ENCODE data around the gene PIR. TPM values are rescaled to one million over a fixed set of nuclear protein-coding genes. Genes with fewer than 3 reads are reported as not detected.

Gene PIR
- total RNA-seq (not detected), polyA plus RNA-seq (under 1 TPM in 1 of 4 donors, not detected in 3; 0.14 TPM)

- H3K27ac Mint-ChIP-seq = peak within 1 kb of the TSS in 1 of 3 donors; percentile 20
- no peaks in the 10 kb centered on the region for H3K36me3 ChIP-seq (ENCODE audit: control insufficient read depth, insufficient read depth, low read length)
- peaks cover 0 to 9% (median 1%) of the 10 kb centered on the region in 4 donors for H3K4me1 Mint-ChIP-seq
- H3K27me3 ChIP-seq (ENCODE audit: control insufficient read depth, insufficient read depth, low read length) = no peaks in the 10 kb centered on the region
- H3K9me3 ChIP-seq (ENCODE audit: control insufficient read depth in 2 of 2, low read length in 2 of 2) = no peaks in the 10 kb centered on the region
- peak in 2 of 3 donors; percentile 3 to 59 for DNase-seq
- H3K27me3 Mint-ChIP-seq = peaks cover 10% of the 10 kb centered on the region
- peak within 1 kb of the TSS in 3 of 4 donors; percentile 21 to 76 (median 65) for H3K4me3 Mint-ChIP-seq
- no peak within 1 kb of the TSS for H3K4me3 ChIP-seq (ENCODE audit: low read depth, low read length)
- H3K36me3 Mint-ChIP-seq = no peaks in the 10 kb centered on the region
- no peak within 1 kb of the TSS for H3K27ac ChIP-seq (ENCODE audit: insufficient read depth, low read length, poor library complexity, severe bottlenecking)
- no peaks in the 10 kb centered on the region for H3K9me3 Mint-ChIP-seq
- H3K4me1 ChIP-seq (ENCODE audit: control insufficient read depth, insufficient read depth, low read length, poor library complexity, severe bottlenecking) = peaks cover 4% of the 10 kb centered on the region
- peak; percentile 39 to 52 for ATAC-seq (ENCODE audit: low read depth in 2 of 2)
Observed at GRCh38 chrX:15493118-15493962, at the start of gene PIR. TSS of gene PIR (minus strand) at chrX:15493333. CDS start at chrX:15491257, 2,076 bp downstream.

GRCh38 chrX:15530318-15530717, 37.2 kb upstream of the PIR start:
- ATAC-seq (ENCODE audit: low read depth in 2 of 2) (no peak), DNase-seq (no peak)
- H3K9me3 Mint-ChIP-seq = no peaks in the 10 kb centered on the region
- Histone ChIP-seq H3K4me1 (ENCODE audit: control insufficient read depth, insufficient read depth, low read length, poor library complexity, severe bottlenecking) (no peaks in the 10 kb centered on the region), H3K9me3 (ENCODE audit: control insufficient read depth in 2 of 2, low read length in 2 of 2) (no peaks in the 10 kb centered on the region), H3K27me3 (ENCODE audit: control insufficient read depth, insufficient read depth, low read length) (no peaks in the 10 kb centered on the region), H3K36me3 (ENCODE audit: control insufficient read depth, insufficient read depth, low read length) (no peaks in the 10 kb centered on the region), H3K27ac (ENCODE audit: insufficient read depth, low read length, poor library complexity, severe bottlenecking) (no peak overlapping the region), H3K4me3 (ENCODE audit: low read depth, low read length) (no peak overlapping the region)
- no peaks in the 10 kb centered on the region for H3K27me3 Mint-ChIP-seq
- H3K27ac Mint-ChIP-seq = no peak overlapping the region
- no peaks in the 10 kb centered on the region for H3K4me1 Mint-ChIP-seq
- no peaks in the 10 kb centered on the region for H3K36me3 Mint-ChIP-seq
- no peak overlapping the region for H3K4me3 Mint-ChIP-seq

- no peaks in the 10 kb centered on the region for H3K4me1 ChIP-seq (ENCODE audit: control insufficient read depth, insufficient read depth, low read length, poor library complexity, severe bottlenecking)
- H3K9me3 Mint-ChIP-seq = no peaks in the 10 kb centered on the region
- no peak overlapping the region for H3K27ac Mint-ChIP-seq
- no peak for DNase-seq
- no peaks in the 10 kb centered on the region for H3K27me3 ChIP-seq (ENCODE audit: control insufficient read depth, insufficient read depth, low read length)
- H3K9me3 ChIP-seq (ENCODE audit: control insufficient read depth in 2 of 2, low read length in 2 of 2) = no peaks in the 10 kb centered on the region
- no peak overlapping the region for H3K27ac ChIP-seq (ENCODE audit: insufficient read depth, low read length, poor library complexity, severe bottlenecking)
- H3K4me3 Mint-ChIP-seq = no peak overlapping the region
- no peaks in the 10 kb centered on the region for H3K27me3 Mint-ChIP-seq
- H3K4me3 ChIP-seq (ENCODE audit: low read depth, low read length) = no peak overlapping the region
- H3K36me3 ChIP-seq (ENCODE audit: control insufficient read depth, insufficient read depth, low read length) = no peaks in the 10 kb centered on the region
- ATAC-seq (ENCODE audit: low read depth in 2 of 2) = no peak
- H3K4me1 Mint-ChIP-seq = no peaks in the 10 kb centered on the region
- no peaks in the 10 kb centered on the region for H3K36me3 Mint-ChIP-seq
Observed at GRCh38 chrX:15529165-15529564, 36.0 kb upstream of the PIR start.

GRCh38 chrX:15525664-15526416, 32.7 kb upstream of the PIR start:
- no peaks in the 10 kb centered on the region for H3K27me3 Mint-ChIP-seq
- Histone ChIP-seq H3K36me3 (ENCODE audit: control insufficient read depth, insufficient read depth, low read length) (no peaks in the 10 kb centered on the region), H3K27ac (ENCODE audit: insufficient read depth, low read length, poor library complexity, severe bottlenecking) (no peak overlapping the region), H3K4me3 (ENCODE audit: low read depth, low read length) (no peak overlapping the region), H3K9me3 (ENCODE audit: control insufficient read depth in 2 of 2, low read length in 2 of 2) (no peaks in the 10 kb centered on the region), H3K27me3 (ENCODE audit: control insufficient read depth, insufficient read depth, low read length) (no peaks in the 10 kb centered on the region), H3K4me1 (ENCODE audit: control insufficient read depth, insufficient read depth, low read length, poor library complexity, severe bottlenecking) (no peaks in the 10 kb centered on the region)
- H3K9me3 Mint-ChIP-seq = no peaks in the 10 kb centered on the region
- H3K27ac Mint-ChIP-seq = no peak overlapping the region
- DNase-seq = no peak
- no peaks in the 10 kb centered on the region for H3K4me1 Mint-ChIP-seq
- ATAC-seq (ENCODE audit: low read depth in 2 of 2) = no peak
- H3K36me3 Mint-ChIP-seq = no peaks in the 10 kb centered on the region
- no peak overlapping the region for H3K4me3 Mint-ChIP-seq

- Histone ChIP-seq H3K27me3 (ENCODE audit: control insufficient read depth, insufficient read depth, low read length) (no peaks in the 10 kb centered on the region), H3K4me1 (ENCODE audit: control insufficient read depth, insufficient read depth, low read length, poor library complexity, severe bottlenecking) (no peaks in the 10 kb centered on the region), H3K27ac (ENCODE audit: insufficient read depth, low read length, poor library complexity, severe bottlenecking) (no peak overlapping the region), H3K36me3 (ENCODE audit: control insufficient read depth, insufficient read depth, low read length) (no peaks in the 10 kb centered on the region), H3K9me3 (ENCODE audit: control insufficient read depth in 2 of 2, low read length in 2 of 2) (no peaks in the 10 kb centered on the region), H3K4me3 (ENCODE audit: low read depth, low read length) (no peak overlapping the region)
- peaks cover 4% of the 10 kb centered on the region for H3K27me3 Mint-ChIP-seq
- DNase-seq (no peak), ATAC-seq (ENCODE audit: low read depth in 2 of 2) (no peak)
- peak overlapping the region in 1 of 4 donors; percentile 43 for H3K4me3 Mint-ChIP-seq
- H3K9me3 Mint-ChIP-seq = no peaks in the 10 kb centered on the region
- H3K36me3 Mint-ChIP-seq = no peaks in the 10 kb centered on the region
- H3K27ac Mint-ChIP-seq = no peak overlapping the region
- H3K4me1 Mint-ChIP-seq = no peaks in the 10 kb centered on the region
Observed at GRCh38 chrX:15524417-15524816, 31.3 kb upstream of the PIR start.

- no peak for DNase-seq
- Mint-ChIP-seq H3K36me3 (no peaks in the 10 kb centered on the region), H3K9me3 (no peaks in the 10 kb centered on the region)
Observed at GRCh38 chrX:15523088-15523487, 30.0 kb upstream of the PIR start.

GRCh38 chrX:15522464-15522863, 29.3 kb upstream of the PIR start:
- no peak overlapping the region for H3K4me3 Mint-ChIP-seq
- H3K9me3 Mint-ChIP-seq = no peaks in the 10 kb centered on the region
- peaks cover 4% of the 10 kb centered on the region for H3K27me3 Mint-ChIP-seq
- no peaks in the 10 kb centered on the region for H3K27me3 ChIP-seq (ENCODE audit: control insufficient read depth, insufficient read depth, low read length)
- H3K27ac ChIP-seq (ENCODE audit: insufficient read depth, low read length, poor library complexity, severe bottlenecking) = no peak overlapping the region
- H3K4me1 Mint-ChIP-seq = no peaks in the 10 kb centered on the region
- no peaks in the 10 kb centered on the region for H3K9me3 ChIP-seq (ENCODE audit: control insufficient read depth in 2 of 2, low read length in 2 of 2)
- no peaks in the 10 kb centered on the region for H3K36me3 Mint-ChIP-seq
- ATAC-seq (ENCODE audit: low read depth in 2 of 2) = no peak
- H3K36me3 ChIP-seq (ENCODE audit: control insufficient read depth, insufficient read depth, low read length) = no peaks in the 10 kb centered on the region
- no peak for DNase-seq
- H3K4me3 ChIP-seq (ENCODE audit: low read depth, low read length) = no peak overlapping the region
- no peaks in the 10 kb centered on the region for H3K4me1 ChIP-seq (ENCODE audit: control insufficient read depth, insufficient read depth, low read length, poor library complexity, severe bottlenecking)
- no peak overlapping the region for H3K27ac Mint-ChIP-seq

More at GRCh38 chrX:15523088-15523487, 30.0 kb upstream of the PIR start:
- Histone ChIP-seq H3K4me3 (ENCODE audit: low read depth, low read length) (no peak overlapping the region), H3K4me1 (ENCODE audit: control insufficient read depth, insufficient read depth, low read length, poor library complexity, severe bottlenecking) (no peaks in the 10 kb centered on the region), H3K27me3 (ENCODE audit: control insufficient read depth, insufficient read depth, low read length) (no peaks in the 10 kb centered on the region), H3K36me3 (ENCODE audit: control insufficient read depth, insufficient read depth, low read length) (no peaks in the 10 kb centered on the region), H3K27ac (ENCODE audit: insufficient read depth, low read length, poor library complexity, severe bottlenecking) (no peak overlapping the region), H3K9me3 (ENCODE audit: control insufficient read depth in 2 of 2, low read length in 2 of 2) (no peaks in the 10 kb centered on the region)
- Mint-ChIP-seq H3K27me3 (peaks cover 4% of the 10 kb centered on the region), H3K4me3 (no peak overlapping the region), H3K4me1 (no peaks in the 10 kb centered on the region), H3K27ac (no peak overlapping the region)
- no peak for ATAC-seq (ENCODE audit: low read depth in 2 of 2)
